ENCODE results near the gene ALDH1A3. TPM values are rescaled to one million over a fixed set of nuclear protein-coding genes. Genes with fewer than 3 reads are reported as not detected.
A peak's percentile ranks its signal among the peaks of the same experiment; 100 is the strongest.

ALDH1A3 gene
- total RNA-seq, 1 experiment from 2014 or later: 983 TPM

DNA sequence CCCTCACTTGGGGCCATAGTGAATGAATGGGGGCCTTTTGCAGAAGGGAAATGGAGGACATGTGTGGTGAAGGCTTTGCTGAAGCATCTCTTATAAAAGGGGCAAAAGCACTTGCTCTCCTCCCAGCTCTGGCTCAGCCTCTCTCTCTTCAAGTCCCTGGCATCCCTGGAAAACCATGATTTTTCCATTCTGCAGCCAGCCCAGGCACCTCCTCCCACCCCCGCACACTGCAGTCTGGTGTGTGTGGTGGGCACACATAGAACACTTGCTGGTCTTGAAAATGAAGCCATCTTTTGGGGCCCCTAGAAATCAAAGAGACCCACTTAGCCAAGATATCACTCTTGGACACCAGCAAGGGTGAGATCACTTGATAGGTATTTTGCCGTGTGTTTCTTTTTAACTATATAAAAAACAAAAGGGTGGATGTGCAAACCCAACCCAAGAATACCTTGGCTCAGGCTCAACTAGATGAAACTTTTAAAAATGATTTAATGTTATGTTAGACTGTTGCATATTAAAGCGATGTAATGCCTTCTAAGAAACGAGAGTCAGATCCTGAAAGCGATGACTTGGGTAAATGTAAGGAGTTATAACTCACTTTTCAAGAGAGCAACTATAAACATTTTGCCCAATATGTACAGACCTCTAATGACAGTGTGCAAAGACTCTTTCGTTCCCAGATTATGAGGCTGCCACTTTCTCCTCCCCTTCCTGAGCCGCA, 16.4 kb upstream of the ALDH1A3 start:
- no peak overlapping the region for H3K4me3 Mint-ChIP-seq (ENCODE audit: low read depth, unreplicated experiment)
- intact Hi-C loops (cut with micrococcal nuclease; ENCODE audit: unreplicated experiment): no loop called here
- no TSS peak for BruUV-seq (replicated peaks)
- TF ChIP-seq CTCF (IDR thresholded peaks at IDR 0.05; ENCODE audit: unreplicated experiment): no peak
- peaks cover 5% of the 10 kb centered on the region for H3K36me3 Mint-ChIP-seq (ENCODE audit: insufficient read depth, unreplicated experiment)
- H3K27ac Mint-ChIP-seq (ENCODE audit: unreplicated experiment): peak overlapping the region; percentile 12
- peaks cover 2% of the 10 kb centered on the region for H3K9me3 Mint-ChIP-seq (ENCODE audit: low read depth, unreplicated experiment)
- H3K27me3 Mint-ChIP-seq (ENCODE audit: unreplicated experiment): no peaks in the 10 kb centered on the region
- CTCF ChIA-PET: no interaction called here
- H3K4me1 Mint-ChIP-seq (ENCODE audit: low read depth, unreplicated experiment): peaks cover 14% of the 10 kb centered on the region
- no peak for DNase-seq

DNA sequence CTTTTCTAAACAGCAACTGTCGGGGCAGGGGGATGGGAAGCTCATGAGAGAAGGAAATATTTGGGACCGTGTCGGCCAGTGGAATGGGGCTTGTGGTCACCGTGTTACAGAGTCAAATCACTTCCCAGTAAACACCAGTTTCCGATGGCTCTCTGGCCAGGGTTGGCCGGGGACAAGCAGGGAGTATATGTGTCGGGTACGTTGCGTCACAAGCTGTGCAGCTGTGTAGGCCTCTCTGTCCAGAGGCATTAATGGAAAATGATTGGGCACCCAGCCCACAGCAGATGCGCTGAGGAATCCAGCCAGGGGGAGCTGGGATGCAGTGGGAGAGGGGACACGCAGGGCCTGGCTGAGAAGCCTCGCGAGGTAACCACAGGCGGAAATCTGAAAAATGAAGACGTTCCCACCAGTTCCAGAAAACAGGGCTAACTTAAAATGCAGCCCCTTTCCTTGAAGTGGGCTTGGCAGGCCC, 15.8 kb upstream of the ALDH1A3 start:
- no peaks in the 10 kb centered on the region for H3K36me3 Mint-ChIP-seq (ENCODE audit: insufficient read depth, unreplicated experiment)
- intact Hi-C loops (cut with micrococcal nuclease; ENCODE audit: unreplicated experiment): no loop called here
- H3K4me3 Mint-ChIP-seq (ENCODE audit: low read depth, unreplicated experiment): no peak overlapping the region
- peaks cover 2% of the 10 kb centered on the region for H3K9me3 Mint-ChIP-seq (ENCODE audit: low read depth, unreplicated experiment)
- H3K4me1 Mint-ChIP-seq (ENCODE audit: low read depth, unreplicated experiment): peaks cover 14% of the 10 kb centered on the region
- BruUV-seq (replicated peaks): no TSS peak
- CTCF ChIA-PET: interaction anchor here (0.6 kb wide), 1 partner anchor 25 kb away, joined by 6 read pairs; no protein-coding TSS in a partner anchor
- H3K27ac Mint-ChIP-seq (ENCODE audit: unreplicated experiment): peak overlapping the region; percentile 12
- no peaks in the 10 kb centered on the region for H3K27me3 Mint-ChIP-seq (ENCODE audit: unreplicated experiment)
- no peak for DNase-seq
- TF ChIP-seq CTCF (IDR thresholded peaks at IDR 0.05; ENCODE audit: unreplicated experiment): no peak

DNA sequence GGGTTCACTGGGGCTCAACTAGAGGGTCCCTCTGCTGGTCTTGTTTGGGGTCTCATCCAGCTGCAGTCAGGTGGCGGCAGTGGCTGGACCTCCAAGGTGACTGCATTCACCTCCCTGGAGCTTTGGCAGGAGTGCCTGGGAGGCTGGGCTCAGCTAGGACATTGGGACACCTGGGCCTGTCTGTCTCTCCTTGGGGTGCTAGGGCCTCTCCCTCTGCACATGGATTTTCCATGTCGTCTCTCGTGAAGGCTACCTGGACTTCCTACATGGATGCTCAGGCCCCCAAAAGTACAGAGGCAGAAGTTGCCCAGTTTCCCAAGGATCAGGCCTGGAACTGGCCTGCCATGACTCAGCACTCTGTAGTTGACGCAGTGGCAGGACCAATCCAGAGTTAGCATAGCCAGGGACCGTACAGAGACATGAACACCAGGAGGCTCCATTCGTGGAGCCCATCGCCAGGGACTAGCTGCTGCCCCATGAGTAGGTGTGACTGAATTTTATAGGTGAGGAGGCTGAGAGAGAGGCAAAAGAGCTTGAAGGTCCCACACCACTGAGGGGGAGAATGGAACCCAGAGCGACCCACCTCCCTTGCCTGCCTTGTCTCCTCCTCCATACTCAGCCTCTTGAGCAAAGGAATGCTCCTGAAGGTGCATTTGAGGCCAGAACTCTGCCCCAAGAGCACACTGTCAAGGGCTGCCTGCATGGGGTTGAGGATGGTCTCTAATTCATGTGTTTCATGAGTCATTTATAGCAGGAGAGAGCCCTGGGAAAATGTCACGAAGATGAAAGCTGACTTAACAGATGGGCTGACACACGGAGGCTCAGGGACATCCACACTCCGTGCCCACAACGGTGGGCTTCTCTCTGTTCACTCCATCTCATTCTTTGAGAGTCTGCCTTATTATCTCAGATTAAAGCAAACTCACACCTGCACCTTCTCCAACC, 13.0 kb upstream of the ALDH1A3 start:
- Mint-ChIP-seq H3K36me3 (ENCODE audit: insufficient read depth, unreplicated experiment) (no peaks in the 10 kb centered on the region), H3K9me3 (ENCODE audit: low read depth, unreplicated experiment) (no peaks in the 10 kb centered on the region), H3K4me3 (ENCODE audit: low read depth, unreplicated experiment) (no peak overlapping the region), H3K27ac (ENCODE audit: unreplicated experiment) (no peak overlapping the region), H3K27me3 (ENCODE audit: unreplicated experiment) (no peaks in the 10 kb centered on the region), H3K4me1 (ENCODE audit: low read depth, unreplicated experiment) (peaks cover 14% of the 10 kb centered on the region)
- TF ChIP-seq CTCF (IDR thresholded peaks at IDR 0.05; ENCODE audit: unreplicated experiment): no peak
- BruUV-seq (replicated peaks): no TSS peak
- CTCF ChIA-PET: interaction anchor here (0.8 to 1.2 kb wide), 3 partner anchors 151 to 195 kb away, joined by 3 read pairs; no protein-coding TSS in a partner anchor
- intact Hi-C loops (cut with micrococcal nuclease; ENCODE audit: unreplicated experiment): no loop called here
- DNase-seq: no peak

- Mint-ChIP-seq H3K9me3 (ENCODE audit: low read depth, unreplicated experiment) (no peaks in the 10 kb centered on the region), H3K4me3 (ENCODE audit: low read depth, unreplicated experiment) (no peak overlapping the region), H3K27me3 (ENCODE audit: unreplicated experiment) (no peaks in the 10 kb centered on the region), H3K4me1 (ENCODE audit: low read depth, unreplicated experiment) (peaks cover 14% of the 10 kb centered on the region), H3K36me3 (ENCODE audit: insufficient read depth, unreplicated experiment) (no peaks in the 10 kb centered on the region), H3K27ac (ENCODE audit: unreplicated experiment) (no peak overlapping the region)
- no TSS peak for BruUV-seq (replicated peaks)
- DNase-seq: no peak
- CTCF ChIA-PET: interaction anchor here (0.9 to 1.2 kb wide), 2 partner anchors 151 to 196 kb away, joined by 3 read pairs; no protein-coding TSS in a partner anchor
- TF ChIP-seq CTCF (IDR thresholded peaks at IDR 0.05; ENCODE audit: unreplicated experiment): no peak
- intact Hi-C loops (cut with micrococcal nuclease; ENCODE audit: unreplicated experiment): no loop called here
These were observed 12.2 kb upstream of the ALDH1A3 start for GRCh38 chr15:100867433-100867832.
